Astrocyte (in vitro differentiated cells and primary cell): Measurements from ENCODE around the gene SCAP. TPM values are rescaled to one million over a fixed set of nuclear protein-coding genes. Genes with fewer than 3 reads are reported as not detected.
A peak's percentile ranks its signal among the peaks of the same experiment; 100 is the strongest.

Experiments used
- DNase-seq: peaks from one replicate; pipeline ENCODE4 v3.0.0-alpha.2; 2010; ENCODE audit warnings: low read depth
- FAIRE-seq: peaks from 2 replicates; lab custom pipeline; 2011; peaks lifted over from hg19 to GRCh38; lab: Jason Lieb, UNC
- H2AFZ ChIP-seq: 2 replicates; pipeline ENCODE4 v1.6.0; 2012; ENCODE audit warnings: low read depth, low read length, inconsistent platforms
- H3K27ac ChIP-seq: 2 replicates; pipeline ENCODE4 v1.5.1; 2011; ENCODE audit warnings: low read depth, low read length, inconsistent platforms
- H3K27me3 ChIP-seq: 2 replicates; pipeline ENCODE4 v1.6.0; 2011; ENCODE audit warnings: low read length, inconsistent platforms; ENCODE audit not compliant: insufficient read depth
- H3K36me3 ChIP-seq: 2 replicates; pipeline ENCODE4 v1.5.1; 2011; ENCODE audit warnings: low read length, inconsistent platforms; ENCODE audit not compliant: insufficient read depth
- H3K4me1 ChIP-seq: 2 replicates; pipeline ENCODE4 v1.5.1; 2011; ENCODE audit warnings: low read length, inconsistent platforms; ENCODE audit not compliant: insufficient read depth
- H3K4me2 ChIP-seq: 2 replicates; pipeline ENCODE4 v1.6.0; 2012; ENCODE audit warnings: low read length, inconsistent platforms
- H3K4me3 ChIP-seq: 2 replicates; pipeline ENCODE4 v1.5.1; 2011; ENCODE audit warnings: low read depth, mild to moderate bottlenecking, low read length, inconsistent platforms; ENCODE audit not compliant: insufficient read depth
- H3K79me2 ChIP-seq: 2 replicates; pipeline ENCODE4 v1.6.0; 2012; ENCODE audit warnings: mild to moderate bottlenecking, low read length, inconsistent platforms; ENCODE audit not compliant: insufficient read depth
- H3K9ac ChIP-seq: 2 replicates; pipeline ENCODE4 v1.6.0; 2012; ENCODE audit warnings: mild to moderate bottlenecking, low read length, inconsistent platforms
- H3K9me3 ChIP-seq: 2 replicates; pipeline ENCODE4 v1.5.1; 2012; ENCODE audit warnings: low read depth, mild to moderate bottlenecking, low read length, inconsistent platforms; ENCODE audit not compliant: insufficient read depth
- H4K20me1 ChIP-seq: 2 replicates; pipeline ENCODE4 v1.6.0; 2012; ENCODE audit warnings: low read length, inconsistent platforms; ENCODE audit not compliant: insufficient read depth
- H3K27ac Mint-ChIP-seq: one replicate; pipeline ENCODE4 v1.8.0; 2021; ENCODE audit warnings: mild to moderate bottlenecking, mixed read lengths; ENCODE audit not compliant: unreplicated experiment
- H3K27me3 Mint-ChIP-seq: one replicate; pipeline ENCODE4 v1.8.0; 2021; ENCODE audit warnings: low read depth, mixed read lengths; ENCODE audit not compliant: unreplicated experiment
- H3K36me3 Mint-ChIP-seq: one replicate; pipeline ENCODE4 v1.8.0; 2021; ENCODE audit warnings: low read depth, mixed read lengths; ENCODE audit not compliant: unreplicated experiment
- H3K4me1 Mint-ChIP-seq: one replicate; pipeline ENCODE4 v1.8.0; 2021; ENCODE audit warnings: low read depth, mixed read lengths; ENCODE audit not compliant: unreplicated experiment
- H3K4me3 Mint-ChIP-seq: one replicate; pipeline ENCODE4 v1.8.0; 2021; ENCODE audit warnings: mild to moderate bottlenecking, moderate library complexity, mixed read lengths; ENCODE audit not compliant: unreplicated experiment
- H3K9me3 Mint-ChIP-seq: one replicate; pipeline ENCODE4 v1.8.0; 2021; ENCODE audit warnings: mild to moderate bottlenecking, mixed read lengths; ENCODE audit not compliant: unreplicated experiment
- CTCF ChIP-seq: IDR thresholded peaks from 2 replicates; pipeline ENCODE4 v1.5.1; 2011; ENCODE audit warnings: low read depth, mild to moderate bottlenecking, inconsistent platforms, low read length, moderate library complexity; ENCODE audit not compliant: insufficient read depth
- EZH2 ChIP-seq: IDR thresholded peaks from 2 replicates; pipeline ENCODE4 v1.6.1; 2012; ENCODE audit warnings: mild to moderate bottlenecking, low read length, inconsistent platforms; ENCODE audit not compliant: insufficient read depth
- total RNA-seq: library from RNA; stranded (reverse); gene quantifications from 2 replicates; pipeline ENCODE4 v1.2.1, GENCODE V29; 2021

SCAP gene
- total RNA-seq, 1 donor from 2014 or later = 47.9 TPM

- Mint-ChIP-seq H3K4me1 (no peaks in the 10 kb centered on the region), H3K9me3 (peaks cover 2% of the 10 kb centered on the region), H3K4me3 (no peak overlapping the region), H3K36me3 (peaks cover 5% of the 10 kb centered on the region), H3K27me3 (peaks cover 6% of the 10 kb centered on the region), H3K27ac (no peak overlapping the region)
- Histone ChIP-seq H3K4me2 (no peak overlapping the region), H3K9ac (no peak overlapping the region), H3K27me3 (no peaks in the 10 kb centered on the region), H3K27ac (no peak overlapping the region), H3K4me1 (no peaks in the 10 kb centered on the region), H3K79me2 (no peaks in the 10 kb centered on the region), H3K4me3 (no peak overlapping the region), H4K20me1 (no peaks in the 10 kb centered on the region), H3K36me3 (no peaks in the 10 kb centered on the region), H3K9me3 (no peaks in the 10 kb centered on the region), H2AFZ (no peak overlapping the region)
- no peak for DNase-seq
- FAIRE-seq = no peak
- TF ChIP-seq CTCF (no peak), EZH2 (no peak)
These were observed 108.9 kb downstream of the SCAP start for GRCh38 chr3:47366833-47367232.

GRCh38 chr3:47365213-47366153, 110.3 kb downstream of the SCAP start:
- no peaks in the 10 kb centered on the region for H3K79me2 ChIP-seq
- no peak for TF ChIP-seq EZH2
- TF ChIP-seq CTCF = no peak
- H4K20me1 ChIP-seq = no peaks in the 10 kb centered on the region
- no peak overlapping the region for H3K4me3 ChIP-seq
- H3K9ac ChIP-seq = no peak overlapping the region
- H3K4me3 Mint-ChIP-seq = no peak overlapping the region
- H2AFZ ChIP-seq = no peak overlapping the region
- DNase-seq (peak; percentile 71), FAIRE-seq (peak; percentile 67)
- H3K36me3 Mint-ChIP-seq = peaks cover 5% of the 10 kb centered on the region
- H3K27ac ChIP-seq = no peak overlapping the region
- H3K4me1 ChIP-seq = no peaks in the 10 kb centered on the region
- H3K27me3 Mint-ChIP-seq = peaks cover 4% of the 10 kb centered on the region
- H3K27me3 ChIP-seq = no peaks in the 10 kb centered on the region
- H3K4me1 Mint-ChIP-seq = no peaks in the 10 kb centered on the region
- no peak overlapping the region for H3K27ac Mint-ChIP-seq
- H3K4me2 ChIP-seq = peak overlapping the region; percentile 3
- no peaks in the 10 kb centered on the region for H3K36me3 ChIP-seq
- peaks cover 3% of the 10 kb centered on the region for H3K9me3 Mint-ChIP-seq
- H3K9me3 ChIP-seq = no peaks in the 10 kb centered on the region

Other genes with a start within 250 kb of the SCAP start
- 7.5 and 8.1 TPM in 2 replicates for gene KIF9, start 193.1 kb downstream of the SCAP start, total RNA-seq
- 49.3 and 53.2 TPM in 2 replicates for gene KLHL18, start 193.0 kb downstream of the SCAP start, total RNA-seq
- 40.3 and 40.4 TPM in 2 replicates for gene PTPN23, start 94.9 kb downstream of the SCAP start, total RNA-seq
- 27.6 and 31.5 TPM in 2 replicates for gene ELP6, start 37.8 kb upstream of the SCAP start, total RNA-seq
- 1.2 and 2.2 TPM in 2 replicates for gene CSPG5, start 102.9 kb upstream of the SCAP start, total RNA-seq